PFSK-1 (cell line): ENCODE data around the gene ZNF217.

ENCODE experiments used
- FOXP2 ChIP-seq: optimal IDR thresholded peaks from 2 replicates; pipeline ENCODE3; 2011; ENCODE audit warnings: borderline replicate concordance, control low read depth, inconsistent platforms; ENCODE audit not compliant: insufficient read depth; ENCODE audit errors: extremely low read length, extremely low read depth
- POLR2AphosphoS5 ChIP-seq: IDR thresholded peaks from 2 replicates; pipeline ENCODE4 v1.6.1; 2012; ENCODE audit warnings: low read depth, mild to moderate bottlenecking, control low read depth, low read length, moderate library complexity

- TF ChIP-seq POLR2AphosphoS5 (no peak), FOXP2 (no peak)
Observed at GRCh38 chr20:53602661-53603060, 9.0 kb upstream of the ZNF217 start.
